ENCODE data around the gene LCE2D.

LCE2D gene

DNA sequence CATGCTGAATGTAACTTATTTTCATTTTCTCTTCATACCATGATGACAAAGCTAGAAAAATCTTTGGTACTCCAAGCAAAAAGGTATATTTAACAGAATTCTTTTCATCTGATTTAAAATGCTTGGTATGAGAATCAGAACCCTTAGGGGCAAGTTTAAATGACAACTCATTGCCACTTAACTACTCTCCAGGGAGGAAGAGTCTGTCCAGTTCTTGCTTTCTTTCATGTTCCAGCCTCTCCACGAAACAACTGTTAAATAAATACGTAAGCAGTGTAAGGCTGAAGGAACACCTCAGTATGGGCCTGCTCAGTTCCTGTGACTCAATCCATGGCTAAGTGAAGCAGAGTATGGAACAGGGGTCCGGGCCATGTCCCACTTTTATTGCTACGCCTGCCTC, 36.6 kb downstream of the LCE2D start:
- DNase-seq = no peak

DNA sequence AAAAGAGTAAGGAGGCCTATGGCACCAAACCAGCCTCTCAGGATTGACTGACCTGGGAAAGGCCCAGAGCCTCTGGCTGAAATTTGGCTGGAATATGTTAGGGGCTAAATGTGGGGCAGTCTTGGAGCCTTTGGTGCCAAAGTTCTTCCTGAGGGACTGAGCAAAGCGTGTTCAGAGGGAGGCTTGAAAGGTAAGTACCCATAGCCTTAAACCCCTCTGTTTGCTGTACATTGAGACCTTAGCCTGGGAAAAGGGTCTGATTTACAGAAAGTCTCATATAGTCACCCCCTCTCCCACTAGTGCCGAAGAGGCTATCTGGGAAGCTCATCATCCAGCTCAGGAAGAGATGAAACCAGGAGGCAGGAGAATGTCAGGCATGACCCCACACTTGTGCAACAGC, 44.7 kb downstream of the LCE2D start, which contains the start of gene LCE4A:
Gene LCE4A (plus strand): TSS at position 301 of the 400 bp plus-strand sequence. CDS start 916 bp downstream, outside the sequence.
- no peak for DNase-seq

Data from right forelimb (tissue), 1 donor.